PFSK-1 (cell line): ENCODE measurements around the gene PGAP6.

Experiments used
- FOXP2 ChIP-seq: optimal IDR thresholded peaks from 2 replicates; pipeline ENCODE3; 2011; ENCODE audit warnings: borderline replicate concordance, control low read depth, inconsistent platforms; ENCODE audit not compliant: insufficient read depth; ENCODE audit errors: extremely low read length, extremely low read depth
- POLR2AphosphoS5 ChIP-seq: IDR thresholded peaks from 2 replicates; pipeline ENCODE4 v1.6.1; 2012; ENCODE audit warnings: low read depth, mild to moderate bottlenecking, control low read depth, low read length, moderate library complexity
- SIN3A ChIP-seq: IDR thresholded peaks from 2 replicates; pipeline ENCODE4 v1.6.1; 2012; ENCODE audit warnings: mild to moderate bottlenecking, low read length, moderate library complexity, borderline replicate concordance; ENCODE audit not compliant: insufficient read depth
- TAF1 ChIP-seq: IDR thresholded peaks from 2 replicates; pipeline ENCODE4 v1.6.1; 2012; ENCODE audit warnings: low read length, control low read depth, borderline replicate concordance; ENCODE audit not compliant: insufficient read depth
- TF ChIP-seq, protein P1 (sequence below), 2 experiments: IDR thresholded peaks; 2 replicates each; pipeline versions ENCODE4 v1.6.1 to v1.8.0; 2011 to 2012; ENCODE audit warnings: low read depth in 2 of 2, low read length in 2 of 2, control low read depth in 1 of 2, inconsistent platforms in 1 of 2, mild to moderate bottlenecking in 1 of 2, moderate library complexity in 1 of 2; ENCODE audit not compliant: insufficient read depth in 1 of 2

DNA sequence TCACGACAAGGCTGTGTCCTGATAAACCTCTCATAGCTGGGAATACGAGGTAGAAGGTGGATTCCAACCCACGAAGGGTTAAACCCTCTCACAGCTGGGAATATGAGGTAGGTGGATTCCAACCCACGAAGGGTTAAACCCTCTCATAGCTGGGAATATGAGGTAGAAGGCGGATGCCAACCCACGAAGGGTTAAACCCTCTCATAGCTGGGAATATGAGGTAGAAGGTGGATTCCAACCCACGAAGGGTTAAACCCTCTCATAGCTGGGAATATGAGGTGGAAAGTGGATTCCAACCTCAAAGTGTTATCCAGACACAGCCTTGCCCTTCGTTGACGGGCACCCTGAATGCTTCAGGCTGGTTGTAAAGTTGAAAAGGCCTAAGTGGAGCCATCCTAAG lies 60.2 kb downstream of the PGAP6 start:
- TF ChIP-seq, protein P1, sequence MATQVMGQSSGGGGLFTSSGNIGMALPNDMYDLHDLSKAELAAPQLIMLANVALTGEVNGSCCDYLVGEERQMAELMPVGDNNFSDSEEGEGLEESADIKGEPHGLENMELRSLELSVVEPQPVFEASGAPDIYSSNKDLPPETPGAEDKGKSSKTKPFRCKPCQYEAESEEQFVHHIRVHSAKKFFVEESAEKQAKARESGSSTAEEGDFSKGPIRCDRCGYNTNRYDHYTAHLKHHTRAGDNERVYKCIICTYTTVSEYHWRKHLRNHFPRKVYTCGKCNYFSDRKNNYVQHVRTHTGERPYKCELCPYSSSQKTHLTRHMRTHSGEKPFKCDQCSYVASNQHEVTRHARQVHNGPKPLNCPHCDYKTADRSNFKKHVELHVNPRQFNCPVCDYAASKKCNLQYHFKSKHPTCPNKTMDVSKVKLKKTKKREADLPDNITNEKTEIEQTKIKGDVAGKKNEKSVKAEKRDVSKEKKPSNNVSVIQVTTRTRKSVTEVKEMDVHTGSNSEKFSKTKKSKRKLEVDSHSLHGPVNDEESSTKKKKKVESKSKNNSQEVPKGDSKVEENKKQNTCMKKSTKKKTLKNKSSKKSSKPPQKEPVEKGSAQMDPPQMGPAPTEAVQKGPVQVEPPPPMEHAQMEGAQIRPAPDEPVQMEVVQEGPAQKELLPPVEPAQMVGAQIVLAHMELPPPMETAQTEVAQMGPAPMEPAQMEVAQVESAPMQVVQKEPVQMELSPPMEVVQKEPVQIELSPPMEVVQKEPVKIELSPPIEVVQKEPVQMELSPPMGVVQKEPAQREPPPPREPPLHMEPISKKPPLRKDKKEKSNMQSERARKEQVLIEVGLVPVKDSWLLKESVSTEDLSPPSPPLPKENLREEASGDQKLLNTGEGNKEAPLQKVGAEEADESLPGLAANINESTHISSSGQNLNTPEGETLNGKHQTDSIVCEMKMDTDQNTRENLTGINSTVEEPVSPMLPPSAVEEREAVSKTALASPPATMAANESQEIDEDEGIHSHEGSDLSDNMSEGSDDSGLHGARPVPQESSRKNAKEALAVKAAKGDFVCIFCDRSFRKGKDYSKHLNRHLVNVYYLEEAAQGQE (IDR thresholded peaks at IDR 0.05; ENCODE audit: insufficient read depth in 1 of 2, low read depth in 2 of 2, low read length in 2 of 2) = no peak
- no peak for TF ChIP-seq POLR2AphosphoS5
- TF ChIP-seq TAF1 = no peak
- TF ChIP-seq SIN3A = no peak
- TF ChIP-seq FOXP2 = no peak
